ENCODE data around the gene CXCL10. TPM values are rescaled to one million over a fixed set of nuclear protein-coding genes. Genes with fewer than 3 reads are reported as not detected.

CXCL10 gene
- total RNA-seq, 1 experiment from 2014 or later, result 1.0 TPM

DNA sequence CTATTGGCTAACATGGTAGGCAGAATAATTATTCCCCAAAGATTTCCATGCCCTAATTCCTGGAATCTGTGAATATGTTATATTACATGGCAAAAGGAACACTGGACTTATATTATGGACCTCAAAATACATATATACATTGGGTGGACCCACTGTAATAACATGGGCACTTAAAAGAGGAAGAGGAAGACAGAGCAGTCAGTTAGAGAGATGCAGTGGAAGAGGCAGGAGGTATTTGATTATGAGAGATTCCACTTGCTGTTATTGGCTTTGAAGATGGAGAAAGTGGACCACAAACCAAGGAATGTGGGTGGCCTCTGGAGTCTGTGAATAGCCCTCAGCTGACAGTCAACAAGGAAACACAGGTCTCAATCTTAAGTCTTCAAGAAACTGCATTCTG lies 37.2 kb upstream of the CXCL10 start:
- H3K4me1 ChIP-seq (ENCODE audit: insufficient read depth, low read length, poor library complexity, severe bottlenecking), result no peaks in the 10 kb centered on the region
- no peak overlapping the region for H3K4me3 ChIP-seq (ENCODE audit: low read depth, low read length, poor library complexity, severe bottlenecking)
- no peaks in the 10 kb centered on the region for H3K36me3 ChIP-seq (ENCODE audit: insufficient read depth, low read length, poor library complexity, severe bottlenecking)
- no peaks in the 10 kb centered on the region for H3K27me3 ChIP-seq (replicated peaks; ENCODE audit: insufficient read depth, low read depth, low read length, poor library complexity)
- no TSS peak for BruUV-seq (replicated peaks)
- H3K27ac ChIP-seq (ENCODE audit: low read depth, low read length, poor library complexity, severe bottlenecking), result no peak overlapping the region
- CTCF ChIA-PET, result no interaction called here
- POLR2A ChIA-PET (ENCODE audit: low non-redundant PET), result no interaction called here
- DNase-seq (ENCODE audit: low spot score), result no peak
- intact Hi-C loops (cut with micrococcal nuclease; ENCODE audit: unreplicated experiment), result no loop called here
- H3K9me3 ChIP-seq (ENCODE audit: low read depth, low read length, poor library complexity, severe bottlenecking), result no peaks in the 10 kb centered on the region
- TF ChIP-seq CTCF (conservative IDR thresholded peaks at IDR 0.05; ENCODE audit: low read depth, low read length), result no peak
- TF ChIP-seq EZH2 (IDR thresholded peaks at IDR 0.05; ENCODE audit: borderline replicate concordance, low read depth, low read length, poor library complexity, severe bottlenecking), result no peak

DNA sequence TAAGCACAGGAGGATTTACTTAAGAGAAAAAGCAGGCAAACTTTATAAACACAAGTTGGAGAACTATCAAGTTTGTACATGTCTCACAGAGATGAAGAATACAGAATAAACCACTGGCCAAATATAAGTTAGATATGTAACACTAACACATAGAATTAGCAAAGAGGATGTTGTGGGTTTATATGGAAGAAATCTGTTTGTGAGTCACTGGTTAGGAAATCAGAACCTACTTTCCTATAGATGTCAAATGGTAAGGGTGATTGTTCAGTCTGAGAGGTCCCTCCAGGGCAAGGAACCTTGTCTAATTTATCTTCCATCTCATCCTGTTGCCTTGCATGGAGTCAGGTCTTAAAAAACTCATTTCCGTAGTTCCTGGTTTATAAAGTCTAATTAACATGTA lies 36.5 kb upstream of the CXCL10 start:
- ChIA-PET CTCF (no interaction called here), POLR2A (ENCODE audit: low non-redundant PET) (no interaction called here)
- H3K27ac ChIP-seq (ENCODE audit: low read depth, low read length, poor library complexity, severe bottlenecking), result no peak overlapping the region
- no peak overlapping the region for H3K4me3 ChIP-seq (ENCODE audit: low read depth, low read length, poor library complexity, severe bottlenecking)
- H3K27me3 ChIP-seq (replicated peaks; ENCODE audit: insufficient read depth, low read depth, low read length, poor library complexity), result no peaks in the 10 kb centered on the region
- BruUV-seq (replicated peaks), result no TSS peak
- TF ChIP-seq CTCF (conservative IDR thresholded peaks at IDR 0.05; ENCODE audit: low read depth, low read length) (no peak), EZH2 (IDR thresholded peaks at IDR 0.05; ENCODE audit: borderline replicate concordance, low read depth, low read length, poor library complexity, severe bottlenecking) (no peak)
- intact Hi-C loops (cut with micrococcal nuclease; ENCODE audit: unreplicated experiment), result no loop called here
- H3K4me1 ChIP-seq (ENCODE audit: insufficient read depth, low read length, poor library complexity, severe bottlenecking), result no peaks in the 10 kb centered on the region
- H3K9me3 ChIP-seq (ENCODE audit: low read depth, low read length, poor library complexity, severe bottlenecking), result no peaks in the 10 kb centered on the region
- DNase-seq (ENCODE audit: low spot score), result no peak
- H3K36me3 ChIP-seq (ENCODE audit: insufficient read depth, low read length, poor library complexity, severe bottlenecking), result no peaks in the 10 kb centered on the region

DNA sequence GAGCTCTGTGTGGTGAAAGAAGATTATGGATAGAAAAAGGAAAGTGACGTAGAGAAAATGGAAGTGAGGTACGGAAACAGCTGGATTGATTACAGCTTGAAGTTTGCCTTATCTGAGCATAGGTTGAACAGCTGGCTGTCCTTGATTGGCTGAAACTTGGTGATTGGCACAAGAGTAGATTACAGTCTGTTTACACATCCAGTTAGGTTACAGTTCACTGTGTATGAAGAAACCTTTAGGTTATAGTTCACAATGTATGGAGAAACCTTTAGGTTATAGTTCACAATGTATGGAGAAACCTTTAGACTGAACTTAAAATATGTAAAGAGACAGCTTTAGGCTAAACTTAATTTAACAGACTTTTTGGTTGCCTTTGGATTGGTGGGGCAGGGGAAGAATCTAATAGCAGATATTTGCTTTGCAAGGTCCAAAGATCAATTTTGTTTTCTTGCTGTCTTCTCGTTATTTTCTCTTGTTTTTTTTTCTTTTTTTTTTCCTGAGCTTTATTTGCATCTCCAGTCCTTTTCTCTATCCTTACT lies 35.7 kb upstream of the CXCL10 start:
- intact Hi-C loops (cut with micrococcal nuclease; ENCODE audit: unreplicated experiment), result no loop called here
- TF ChIP-seq EZH2 (IDR thresholded peaks at IDR 0.05; ENCODE audit: borderline replicate concordance, low read depth, low read length, poor library complexity, severe bottlenecking) (no peak), CTCF (conservative IDR thresholded peaks at IDR 0.05; ENCODE audit: low read depth, low read length) (no peak)
- Histone ChIP-seq H3K27me3 (replicated peaks; ENCODE audit: insufficient read depth, low read depth, low read length, poor library complexity) (no peaks in the 10 kb centered on the region), H3K36me3 (ENCODE audit: insufficient read depth, low read length, poor library complexity, severe bottlenecking) (no peaks in the 10 kb centered on the region), H3K4me3 (ENCODE audit: low read depth, low read length, poor library complexity, severe bottlenecking) (no peak overlapping the region), H3K4me1 (ENCODE audit: insufficient read depth, low read length, poor library complexity, severe bottlenecking) (no peaks in the 10 kb centered on the region), H3K9me3 (ENCODE audit: low read depth, low read length, poor library complexity, severe bottlenecking) (no peaks in the 10 kb centered on the region), H3K27ac (ENCODE audit: low read depth, low read length, poor library complexity, severe bottlenecking) (no peak overlapping the region)
- DNase-seq (ENCODE audit: low spot score), result no peak
- POLR2A ChIA-PET (ENCODE audit: low non-redundant PET), result no interaction called here
- CTCF ChIA-PET, result no interaction called here
- BruUV-seq (replicated peaks), result no TSS peak
